Tibial artery (tissue), 4 donors: ENCODE data around the gene ZNF547.
"Not testable (repeated sequence)": the region's sequence is repeated elsewhere in the genome, so short reads cannot be mapped to it uniquely, and the experiment has no call there.

Experiments used
- DNase-seq, 2 donors: peaks; one replicate each; pipeline ENCODE4 v3.0.0-alpha.2; 2019
- H3K27ac ChIP-seq, 2 donors: fragments of 200-600 bp; sonication (generic) in 1 of 2; 1 replicate in 1 of 2; 2 replicates in 1 of 2; pipeline ENCODE4 v1.5.1; 2018 to 2019; ENCODE audit warnings: mild to moderate bottlenecking in 1 of 2
- H3K27me3 ChIP-seq, 2 donors: fragments of 200-600 bp; sonication (generic) in 1 of 2; one replicate each; pipeline versions ENCODE4 v1.5.1 to v1.6.0; 2016 to 2019
- H3K36me3 ChIP-seq, 3 donors: fragments of 200-600 bp; sonication (generic) in 2 of 3; one replicate each; pipeline ENCODE4 v1.5.1; 2016 to 2019; ENCODE audit warnings: mild to moderate bottlenecking in 2 of 3
- H3K4me1 ChIP-seq, 4 donors: fragments of 200-600 bp; sonication (generic) in 2 of 4; 1 replicate in 3 of 4; 2 replicates in 1 of 4; pipeline ENCODE4 v1.5.1; 2016 to 2019
- H3K4me3 ChIP-seq, 2 donors: fragments of 200-600 bp; sonication (generic) in 1 of 2; 1 replicate in 1 of 2; 2 replicates in 1 of 2; pipeline ENCODE4 v1.5.1; 2018 to 2019; ENCODE audit warnings: mild to moderate bottlenecking in 2 of 2
- H3K9me3 ChIP-seq, 3 donors: fragments of 200-600 bp; sonication (generic) in 1 of 3; one replicate each; pipeline ENCODE4 v1.5.1; 2016 to 2019
- CTCF ChIP-seq, 2 experiments: fragments of 200-600 bp in 1 of 2; fragments of 450-650 bp in 1 of 2; IDR thresholded peaks; one replicate each; pipeline ENCODE4 v1.5.1; 2017 to 2019; ENCODE audit warnings: antibody characterized with exemption in 2 of 2, mild to moderate bottlenecking in 1 of 2, moderate library complexity in 1 of 2
- intact Hi-C: fragments of 100-400 bp; cut with DNase I; formaldehyde crosslinking; loops from one replicate; pipeline ENCODE4 v1.15.0; 2023; ENCODE audit warnings: low total_unique reads

ZNF547 gene

GRCh38 chr19:57366776-57367175 lies 3.4 kb downstream of the ZNF547 start:
- H3K9me3 ChIP-seq = peaks cover 0 to 15% (median 0%) of the 10 kb centered on the region in 3 donors
- H3K4me1 ChIP-seq = peaks cover 0 to 19% (median 6%) of the 10 kb centered on the region in 4 donors
- DNase-seq = no peak
- intact Hi-C loops = no loop called here
- H3K36me3 ChIP-seq = peaks cover 20 to 35% (median 28%) of the 10 kb centered on the region in 3 donors
- no peak overlapping the region for H3K27ac ChIP-seq
- H3K4me3 ChIP-seq = no peak overlapping the region
- no peaks in the 10 kb centered on the region for H3K27me3 ChIP-seq
- no peak for TF ChIP-seq CTCF (IDR thresholded peaks at IDR 0.05)

GRCh38 chr19:57374179-57374578 lies 10.8 kb downstream of the ZNF547 start:
- H3K9me3 ChIP-seq = peaks cover 0 to 68% (median 43%) of the 10 kb centered on the region in 3 donors
- no peak overlapping the region for H3K4me3 ChIP-seq
- H3K27ac ChIP-seq = no peak overlapping the region
- intact Hi-C loops = no loop called here
- H3K27me3 ChIP-seq = no peaks in the 10 kb centered on the region
- DNase-seq = no peak
- TF ChIP-seq CTCF (IDR thresholded peaks at IDR 0.05) = no peak
- H3K36me3 ChIP-seq = peaks cover 79 to 85% (median 84%) of the 10 kb centered on the region in 3 donors
- no peaks in the 10 kb centered on the region for H3K4me1 ChIP-seq

- peaks cover 0 to 72% (median 46%) of the 10 kb centered on the region in 3 donors for H3K9me3 ChIP-seq
- intact Hi-C loops, DNase-seq: not testable (repeated sequence)
Observed at GRCh38 chr19:57374647-57375046, 11.3 kb downstream of the ZNF547 start.

GRCh38 chr19:57376151-57376550 lies 12.8 kb downstream of the ZNF547 start:
- peaks cover 0 to 85% (median 51%) of the 10 kb centered on the region in 3 donors for H3K9me3 ChIP-seq
- H3K4me3 ChIP-seq = no peak overlapping the region
- H3K27ac ChIP-seq = no peak overlapping the region
- H3K27me3 ChIP-seq = no peaks in the 10 kb centered on the region
- DNase-seq = no peak
- H3K4me1 ChIP-seq = no peaks in the 10 kb centered on the region
- no peak for TF ChIP-seq CTCF (IDR thresholded peaks at IDR 0.05)
- H3K36me3 ChIP-seq = peaks cover 74 to 90% (median 81%) of the 10 kb centered on the region in 3 donors
- intact Hi-C loops = no loop called here

More at GRCh38 chr19:57374647-57375046, 11.3 kb downstream of the ZNF547 start:
- H3K27ac ChIP-seq, H3K4me1 ChIP-seq, H3K4me3 ChIP-seq, H3K27me3 ChIP-seq: not testable (repeated sequence)
- H3K36me3 ChIP-seq = peaks cover 79 to 88% (median 85%) of the 10 kb centered on the region in 3 donors

GRCh38 chr19:57377498-57378146 lies 14.3 kb downstream of the ZNF547 start:
- H3K4me3 ChIP-seq = no peak overlapping the region
- no peaks in the 10 kb centered on the region for H3K4me1 ChIP-seq
- H3K9me3 ChIP-seq = peaks cover 0 to 83% (median 51%) of the 10 kb centered on the region in 3 donors
- H3K27me3 ChIP-seq = no peaks in the 10 kb centered on the region
- TF ChIP-seq CTCF (IDR thresholded peaks at IDR 0.05) = no peak
- H3K36me3 ChIP-seq = peaks cover 60 to 75% (median 66%) of the 10 kb centered on the region in 3 donors
- no peak overlapping the region for H3K27ac ChIP-seq
- DNase-seq = no peak
- intact Hi-C loops = no loop called here

GRCh38 chr19:57380923-57381322 lies 17.6 kb downstream of the ZNF547 start:
- peaks cover 28 to 42% (median 33%) of the 10 kb centered on the region in 3 donors for H3K36me3 ChIP-seq
- peaks cover 0 to 55% (median 34%) of the 10 kb centered on the region in 3 donors for H3K9me3 ChIP-seq
- no peaks in the 10 kb centered on the region for H3K27me3 ChIP-seq
- no peak for TF ChIP-seq CTCF (IDR thresholded peaks at IDR 0.05)
- intact Hi-C loops = no loop called here
- no peak overlapping the region for H3K4me3 ChIP-seq
- no peak for DNase-seq
- no peak overlapping the region for H3K27ac ChIP-seq
- H3K4me1 ChIP-seq = no peaks in the 10 kb centered on the region
